HPDE6-E6E7 (cell line): ENCODE results near the gene GPR78.

Experiments
- DNase-seq: peaks from one replicate; pipeline ENCODE4 v3.0.0; 2011; ENCODE audit warnings: missing footprints; ENCODE audit errors: extremely low spot score

The GPR78 gene, protein sequence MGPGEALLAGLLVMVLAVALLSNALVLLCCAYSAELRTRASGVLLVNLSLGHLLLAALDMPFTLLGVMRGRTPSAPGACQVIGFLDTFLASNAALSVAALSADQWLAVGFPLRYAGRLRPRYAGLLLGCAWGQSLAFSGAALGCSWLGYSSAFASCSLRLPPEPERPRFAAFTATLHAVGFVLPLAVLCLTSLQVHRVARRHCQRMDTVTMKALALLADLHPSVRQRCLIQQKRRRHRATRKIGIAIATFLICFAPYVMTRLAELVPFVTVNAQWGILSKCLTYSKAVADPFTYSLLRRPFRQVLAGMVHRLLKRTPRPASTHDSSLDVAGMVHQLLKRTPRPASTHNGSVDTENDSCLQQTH

GRCh38 chr4:8580321-8581093, at the start of gene GPR78:
Gene GPR78, plus strand, starts transcription at chr4:8580392. Its CDS starts 591 bp downstream, at chr4:8580983.
- no peak for DNase-seq

DNA sequence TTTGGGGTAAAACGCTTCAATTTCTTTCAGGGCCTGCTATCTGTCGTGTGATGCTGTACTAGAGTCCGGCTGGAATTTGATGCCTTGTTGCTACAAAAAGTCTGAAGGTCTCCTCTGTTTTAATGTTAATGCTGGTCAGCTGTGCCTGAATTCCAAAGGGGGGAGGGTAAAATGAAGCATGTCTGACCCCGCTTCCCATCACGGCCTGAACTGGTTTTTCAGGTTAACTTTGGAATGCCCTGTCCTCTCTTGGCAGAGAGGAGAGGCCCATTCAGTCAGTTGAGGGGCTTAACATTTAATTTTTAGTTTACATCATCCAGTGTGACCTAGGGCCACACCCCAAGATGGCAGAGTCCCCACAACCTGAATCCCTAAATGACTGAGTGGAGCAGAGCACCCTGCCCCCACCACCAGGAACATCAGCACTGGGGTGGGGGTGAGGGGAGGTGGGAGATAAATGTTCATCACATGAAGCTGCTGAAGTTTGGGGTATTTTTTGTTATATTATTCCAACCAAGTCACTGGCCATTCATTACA, 47.9 kb upstream of the GPR78 start:
- no peak for DNase-seq

GRCh38 chr4:8533274-8533865, 46.8 kb upstream of the GPR78 start:
- DNase-seq: no peak

GRCh38 chr4:8534129-8534528, 46.1 kb upstream of the GPR78 start:
- peak; percentile 63 for DNase-seq

- no peak for DNase-seq
Observed at GRCh38 chr4:8534611-8535010, 45.6 kb upstream of the GPR78 start.

GRCh38 chr4:8536467-8536866, 43.7 kb upstream of the GPR78 start:
- DNase-seq: no peak

DNA sequence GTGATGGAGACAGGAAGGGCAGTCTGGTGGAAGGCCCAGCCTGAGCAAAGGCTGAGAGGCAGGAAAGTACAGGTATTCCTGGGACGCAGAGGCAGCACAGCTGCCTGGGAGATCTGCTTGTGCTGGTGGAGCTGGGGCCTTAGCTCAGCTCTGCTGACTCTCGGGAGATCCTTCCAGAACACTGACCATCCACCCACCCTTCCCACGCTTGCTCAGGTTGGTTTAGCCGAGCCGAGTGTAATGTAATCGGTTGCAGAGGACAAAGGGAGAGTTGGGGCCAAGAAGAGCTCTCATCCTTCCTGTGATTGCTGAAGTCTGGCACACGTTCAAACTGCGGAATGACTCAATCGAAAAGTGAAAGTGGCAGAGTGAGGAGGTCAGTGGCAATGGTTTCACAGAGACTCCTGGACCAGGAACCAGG, 43.1 kb upstream of the GPR78 start:
- DNase-seq: peak; percentile 77

GRCh38 chr4:8538076-8538702, 42.0 kb upstream of the GPR78 start:
- no peak for DNase-seq

DNA sequence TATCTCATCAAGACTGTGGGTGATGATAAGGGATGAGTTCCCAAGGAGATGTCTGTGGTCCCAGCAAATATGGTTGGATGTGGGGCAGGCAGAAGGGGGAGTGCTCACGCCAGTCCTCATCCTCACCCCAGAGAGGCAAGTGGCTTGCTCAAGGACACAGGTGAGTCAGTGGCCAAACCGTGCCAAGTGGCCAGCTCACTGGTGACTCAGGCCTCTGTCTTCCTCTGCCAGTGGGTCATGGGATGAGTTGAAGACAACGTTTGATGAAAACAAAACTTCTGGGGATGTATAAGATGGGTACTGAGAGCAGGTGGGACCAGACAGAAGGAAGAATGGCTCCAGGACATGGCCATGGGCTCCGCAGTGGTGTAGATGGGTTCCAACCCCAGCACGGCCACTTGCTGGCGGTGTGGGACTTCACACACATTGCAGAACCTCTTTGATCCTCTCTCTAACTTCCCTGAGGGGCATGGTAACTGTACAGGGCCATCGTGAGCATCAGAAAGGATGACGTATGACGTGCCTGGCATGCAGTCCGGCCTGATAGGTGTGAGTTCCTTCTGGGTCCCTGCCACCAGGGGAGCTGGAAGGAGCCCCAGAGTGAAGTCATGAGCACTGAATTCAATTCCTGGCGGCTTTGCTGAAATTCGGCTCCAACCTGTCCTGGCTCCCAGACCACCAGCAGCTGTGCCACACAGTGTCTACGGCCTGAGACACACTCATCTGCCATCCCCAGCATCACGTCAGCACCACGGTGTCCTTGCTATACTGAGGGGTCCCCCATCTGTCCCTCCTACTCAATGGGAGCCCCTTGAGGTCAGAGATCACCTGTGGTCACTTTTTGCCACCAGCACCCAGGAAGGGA, 41.3 kb upstream of the GPR78 start:
- peak; percentile 80 for DNase-seq

- no peak for DNase-seq
Observed at GRCh38 chr4:8539661-8540060, 40.5 kb upstream of the GPR78 start.

DNA sequence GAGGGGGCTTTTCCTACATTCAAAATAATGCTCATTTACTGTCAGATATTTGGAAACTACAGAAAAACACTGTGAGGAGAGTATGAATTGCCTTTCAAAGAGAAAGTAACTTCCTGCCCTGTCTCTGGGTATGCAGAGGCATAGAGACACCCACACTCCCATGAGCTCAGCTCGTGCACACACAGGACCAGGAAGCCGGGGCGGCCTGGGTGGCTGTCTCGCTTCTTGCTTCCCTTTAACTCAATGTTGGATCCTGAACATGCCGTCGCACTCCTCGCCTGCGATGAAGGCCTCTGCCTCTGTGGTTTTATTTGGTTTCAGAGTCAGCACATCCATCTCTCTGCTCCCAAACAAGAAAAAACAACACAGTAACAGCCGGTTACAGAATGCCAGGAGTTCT, 40.1 kb upstream of the GPR78 start:
- no peak for DNase-seq

DNA sequence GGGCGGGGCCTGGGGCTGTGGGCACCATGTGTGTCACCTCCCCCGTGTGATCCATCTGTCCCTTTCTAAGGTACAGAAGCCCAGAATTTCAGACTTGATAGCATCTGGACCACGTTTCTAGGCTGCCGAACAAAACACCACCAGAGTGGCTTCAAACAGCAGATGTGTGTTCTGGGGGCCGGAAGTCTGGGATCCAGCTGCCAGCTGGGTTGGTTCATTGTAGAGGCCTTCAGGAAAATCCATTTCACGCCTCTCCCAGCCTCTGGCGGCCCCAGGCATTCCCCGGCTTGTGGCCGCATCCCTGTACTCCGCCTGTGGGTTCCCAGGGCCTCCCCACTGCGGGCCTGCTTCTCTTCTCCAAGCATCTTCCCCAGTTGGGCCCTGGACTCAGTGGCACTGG, 39.6 kb upstream of the GPR78 start:
- DNase-seq: no peak

GRCh38 chr4:8540991-8541390, 39.2 kb upstream of the GPR78 start:
- DNase-seq: no peak

GRCh38 chr4:8541981-8542715, 38.0 kb upstream of the GPR78 start:
- no peak for DNase-seq

- no peak for DNase-seq
Observed at GRCh38 chr4:8542776-8543525, 37.2 kb upstream of the GPR78 start.

- no peak for DNase-seq
Observed at GRCh38 chr4:8543623-8544022, 36.6 kb upstream of the GPR78 start.

- DNase-seq: no peak
Observed at GRCh38 chr4:8544282-8544681, 35.9 kb upstream of the GPR78 start.

- no peak for DNase-seq
Observed at GRCh38 chr4:8544741-8545438, 35.3 kb upstream of the GPR78 start.

- no peak for DNase-seq
Observed at GRCh38 chr4:8545439-8545765, 34.8 kb upstream of the GPR78 start.
